Suppressor macrophage treated with lipopolysaccharide for 4 hours (primary cell): ENCODE data around the gene EVX2.

Source experiments
- DNase-seq: peaks from one replicate; pipeline ENCODE4 v3.0.0-alpha.2; 2020

Gene EVX2

GRCh38 chr2:176081837-176082524 lies 1.8 kb downstream of the EVX2 start:
- DNase-seq = no peak

GRCh38 chr2:176081376-176081836 lies 2.4 kb downstream of the EVX2 start:
- DNase-seq = no peak

GRCh38 chr2:176080540-176081375 lies 3.0 kb downstream of the EVX2 start:
- no peak for DNase-seq

- peak; percentile 52 for DNase-seq
Measured at GRCh38 chr2:176079831-176080539, 3.8 kb downstream of the EVX2 start.

- no peak for DNase-seq
Measured at GRCh38 chr2:176079285-176079830, 4.4 kb downstream of the EVX2 start.

- no peak for DNase-seq
Measured at GRCh38 chr2:176078541-176079284, 5.0 kb downstream of the EVX2 start.

- DNase-seq = no peak
Measured at GRCh38 chr2:176076796-176077195, 7.0 kb downstream of the EVX2 start.

- no peak for DNase-seq
Measured at GRCh38 chr2:176076063-176076462, 7.7 kb downstream of the EVX2 start.

GRCh38 chr2:176075481-176075880 lies 8.3 kb downstream of the EVX2 start:
- no peak for DNase-seq

- DNase-seq = no peak
Measured at GRCh38 chr2:176074919-176075425, 8.8 kb downstream of the EVX2 start.

GRCh38 chr2:176072951-176073904 lies 10.5 kb downstream of the EVX2 start:
- DNase-seq = no peak

- DNase-seq = no peak
Measured at GRCh38 chr2:176072292-176072669, 11.5 kb downstream of the EVX2 start.

GRCh38 chr2:176071330-176072291 lies 12.2 kb downstream of the EVX2 start:
- DNase-seq = no peak

GRCh38 chr2:176068419-176068832 lies 15.3 kb downstream of the EVX2 start:
- no peak for DNase-seq

GRCh38 chr2:176067589-176068418 lies 16.0 kb downstream of the EVX2 start:
- DNase-seq = no peak

GRCh38 chr2:176066645-176067588 lies 16.8 kb downstream of the EVX2 start:
- no peak for DNase-seq

GRCh38 chr2:176063958-176064357 lies 19.8 kb downstream of the EVX2 start:
- no peak for DNase-seq

- DNase-seq = no peak
Measured at GRCh38 chr2:176056406-176056805, 27.4 kb downstream of the EVX2 start.
